Measurements from ENCODE around the gene KREMEN1. TPM values are rescaled to one million over a fixed set of nuclear protein-coding genes. Genes with fewer than 3 reads are reported as not detected.
"Not testable (repeated sequence)": the region's sequence is repeated elsewhere in the genome, so short reads cannot be mapped to it uniquely, and the experiment has no call there.

Gene KREMEN1
- total RNA-seq, 2 experiments from 2014 or later = 0.17 to 0.35 TPM

DNA sequence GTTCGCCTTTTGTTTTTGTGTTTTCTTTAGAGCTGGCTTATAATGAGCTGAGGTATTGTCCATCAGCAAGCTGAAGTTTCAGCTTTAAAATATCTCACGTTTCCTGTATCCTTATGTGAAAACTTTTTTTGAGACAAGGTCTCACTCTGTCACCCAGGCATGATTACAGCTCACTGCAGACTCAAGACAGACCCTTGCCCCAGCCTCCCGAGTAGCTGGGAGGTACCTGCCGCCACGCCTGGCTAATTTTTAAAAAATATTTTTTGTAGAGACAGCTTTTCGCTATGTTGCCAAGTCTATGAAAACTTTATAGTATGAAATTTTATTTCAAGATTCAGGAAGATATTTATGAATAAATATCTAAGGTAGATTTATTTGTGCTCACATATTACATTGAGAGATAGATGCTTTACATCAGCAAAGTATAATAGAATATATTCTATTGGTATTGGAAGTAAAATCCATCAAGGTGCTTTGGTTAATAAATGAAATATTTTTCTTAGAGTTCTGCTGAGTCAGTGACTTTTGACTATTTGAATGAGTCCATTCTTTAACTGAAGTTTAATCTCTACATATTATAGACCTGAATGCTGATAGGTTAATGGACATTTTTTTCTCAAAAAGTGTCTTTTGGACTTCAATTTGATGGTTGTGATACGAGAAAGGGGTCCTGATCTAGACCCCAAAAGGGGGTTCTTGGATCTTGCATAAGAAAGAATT is 10.2 kb downstream of the KREMEN1 start:
- H3K4me1 Mint-ChIP-seq (ENCODE audit: low read depth) = no peaks in the 10 kb centered on the region
- no peaks in the 10 kb centered on the region for H3K9me3 Mint-ChIP-seq
- H3K36me3 Mint-ChIP-seq (ENCODE audit: low read depth) = no peaks in the 10 kb centered on the region
- H3K4me3 Mint-ChIP-seq = no peak overlapping the region
- H3K27me3 Mint-ChIP-seq (ENCODE audit: low read depth) = peaks cover 20% of the 10 kb centered on the region
- intact Hi-C loops (cut with micrococcal nuclease) = no loop called here
- no peak overlapping the region for H3K27ac Mint-ChIP-seq
- no peak for DNase-seq
- CTCF ChIA-PET = interaction anchor here (1.4 kb wide), 1 partner anchor 71 kb away, joined by 4 read pairs; no protein-coding TSS in a partner anchor

GRCh38 chr22:29083576-29083932 is 10.7 kb downstream of the KREMEN1 start:
- H3K27ac Mint-ChIP-seq; H3K4me3 Mint-ChIP-seq; DNase-seq; H3K36me3 Mint-ChIP-seq (ENCODE audit: low read depth); intact Hi-C loops (cut with micrococcal nuclease); H3K9me3 Mint-ChIP-seq; H3K4me1 Mint-ChIP-seq (ENCODE audit: low read depth): not testable (repeated sequence)
- H3K27me3 Mint-ChIP-seq (ENCODE audit: low read depth) = peaks cover 21% of the 10 kb centered on the region
- CTCF ChIA-PET = interaction anchor here (0.6 kb wide), 1 partner anchor 281 kb away, joined by 7 read pairs; no protein-coding TSS in a partner anchor

- Mint-ChIP-seq H3K4me3 (no peak overlapping the region), H3K27ac (no peak overlapping the region), H3K9me3 (no peaks in the 10 kb centered on the region), H3K4me1 (ENCODE audit: low read depth) (no peaks in the 10 kb centered on the region), H3K36me3 (ENCODE audit: low read depth) (no peaks in the 10 kb centered on the region), H3K27me3 (ENCODE audit: low read depth) (peaks cover 17% of the 10 kb centered on the region)
- DNase-seq = no peak
- intact Hi-C loops (cut with micrococcal nuclease) = no loop called here
- CTCF ChIA-PET = interaction anchor here (0.6 kb wide), 2 partner anchors 281 to 597 kb away, joined by 3 to 7 read pairs; no protein-coding TSS in a partner anchor
Measured at GRCh38 chr22:29083933-29084591, 11.2 kb downstream of the KREMEN1 start.

GRCh38 chr22:29087012-29087411 is 14.2 kb downstream of the KREMEN1 start:
- DNase-seq = no peak
- H3K27ac Mint-ChIP-seq = no peak overlapping the region
- CTCF ChIA-PET = interaction anchor here (0.7 kb wide), 1 partner anchor 46 kb away, joined by 3 read pairs; no protein-coding TSS in a partner anchor

GRCh38 chr22:29088809-29089208 is 16.0 kb downstream of the KREMEN1 start:
- H3K4me3 Mint-ChIP-seq = no peak overlapping the region
- intact Hi-C loops (cut with micrococcal nuclease) = no loop called here
- no peak overlapping the region for H3K27ac Mint-ChIP-seq
- CTCF ChIA-PET = interaction anchor here (0.6 to 0.9 kb wide), 3 partner anchors 65 to 1097 kb away, joined by 3 read pairs; no protein-coding TSS in a partner anchor
- DNase-seq = no peak
- H3K27me3 Mint-ChIP-seq (ENCODE audit: low read depth) = peaks cover 13% of the 10 kb centered on the region
- no peaks in the 10 kb centered on the region for H3K9me3 Mint-ChIP-seq
- no peaks in the 10 kb centered on the region for H3K4me1 Mint-ChIP-seq (ENCODE audit: low read depth)
- no peaks in the 10 kb centered on the region for H3K36me3 Mint-ChIP-seq (ENCODE audit: low read depth)

More at GRCh38 chr22:29087012-29087411, 14.2 kb downstream of the KREMEN1 start:
- intact Hi-C loops (cut with micrococcal nuclease) = no loop called here
- H3K9me3 Mint-ChIP-seq = no peaks in the 10 kb centered on the region
- peaks cover 12% of the 10 kb centered on the region for H3K27me3 Mint-ChIP-seq (ENCODE audit: low read depth)
- H3K36me3 Mint-ChIP-seq (ENCODE audit: low read depth) = no peaks in the 10 kb centered on the region
- H3K4me1 Mint-ChIP-seq (ENCODE audit: low read depth) = no peaks in the 10 kb centered on the region
- no peak overlapping the region for H3K4me3 Mint-ChIP-seq

GRCh38 chr22:29089507-29089906 is 16.7 kb downstream of the KREMEN1 start:
- Mint-ChIP-seq H3K4me1 (ENCODE audit: low read depth) (no peaks in the 10 kb centered on the region), H3K9me3 (no peaks in the 10 kb centered on the region), H3K27me3 (ENCODE audit: low read depth) (peaks cover 13% of the 10 kb centered on the region), H3K36me3 (ENCODE audit: low read depth) (no peaks in the 10 kb centered on the region), H3K27ac (no peak overlapping the region), H3K4me3 (no peak overlapping the region)
- intact Hi-C loops (cut with micrococcal nuclease) = no loop called here
- DNase-seq = no peak
- CTCF ChIA-PET = interaction anchor here (0.9 kb wide), 1 partner anchor 157 kb away, joined by 3 read pairs; no protein-coding TSS in a partner anchor

- H3K4me3 Mint-ChIP-seq = no peak overlapping the region
- H3K36me3 Mint-ChIP-seq (ENCODE audit: low read depth) = no peaks in the 10 kb centered on the region
- no peaks in the 10 kb centered on the region for H3K4me1 Mint-ChIP-seq (ENCODE audit: low read depth)
- no peak overlapping the region for H3K27ac Mint-ChIP-seq
- intact Hi-C loops (cut with micrococcal nuclease) = no loop called here
- H3K27me3 Mint-ChIP-seq (ENCODE audit: low read depth) = peaks cover 13% of the 10 kb centered on the region
- no peak for DNase-seq
- CTCF ChIA-PET = no interaction called here
- no peaks in the 10 kb centered on the region for H3K9me3 Mint-ChIP-seq
Measured at GRCh38 chr22:29090039-29090438, 17.2 kb downstream of the KREMEN1 start.

GRCh38 chr22:29092243-29092642 is 19.4 kb downstream of the KREMEN1 start:
- no peak overlapping the region for H3K27ac Mint-ChIP-seq
- H3K9me3 Mint-ChIP-seq = no peaks in the 10 kb centered on the region
- peaks cover 13% of the 10 kb centered on the region for H3K27me3 Mint-ChIP-seq (ENCODE audit: low read depth)
- H3K36me3 Mint-ChIP-seq (ENCODE audit: low read depth) = no peaks in the 10 kb centered on the region
- H3K4me3 Mint-ChIP-seq = no peak overlapping the region
- CTCF ChIA-PET = no interaction called here
- H3K4me1 Mint-ChIP-seq (ENCODE audit: low read depth) = no peaks in the 10 kb centered on the region
- DNase-seq = no peak
- intact Hi-C loops (cut with micrococcal nuclease) = no loop called here

DNA sequence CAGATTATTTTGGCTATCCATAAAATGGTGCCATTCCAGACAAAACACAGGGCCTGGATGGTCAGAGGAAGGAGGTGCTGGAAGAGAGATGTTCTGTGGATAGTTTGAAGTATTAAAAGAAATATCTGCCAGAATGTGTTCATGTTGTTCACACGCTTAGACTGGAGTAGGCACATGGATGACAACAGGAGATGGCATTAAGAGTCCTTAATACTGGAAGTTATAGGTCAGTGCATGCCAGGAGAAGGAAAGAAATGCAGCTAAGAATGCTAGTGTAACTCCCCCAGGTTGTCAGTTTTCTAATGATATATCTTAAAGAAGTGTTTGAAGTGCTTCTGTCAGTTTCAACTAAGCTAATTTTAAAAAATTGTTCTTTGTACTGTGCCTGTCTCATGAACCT is 20.2 kb downstream of the KREMEN1 start:
- CTCF ChIA-PET = no interaction called here
- intact Hi-C loops (cut with micrococcal nuclease) = no loop called here
- Mint-ChIP-seq H3K27ac (no peak overlapping the region), H3K9me3 (no peaks in the 10 kb centered on the region), H3K4me1 (ENCODE audit: low read depth) (no peaks in the 10 kb centered on the region), H3K27me3 (ENCODE audit: low read depth) (peaks cover 11% of the 10 kb centered on the region), H3K4me3 (no peak overlapping the region), H3K36me3 (ENCODE audit: low read depth) (no peaks in the 10 kb centered on the region)
- no peak for DNase-seq

DNA sequence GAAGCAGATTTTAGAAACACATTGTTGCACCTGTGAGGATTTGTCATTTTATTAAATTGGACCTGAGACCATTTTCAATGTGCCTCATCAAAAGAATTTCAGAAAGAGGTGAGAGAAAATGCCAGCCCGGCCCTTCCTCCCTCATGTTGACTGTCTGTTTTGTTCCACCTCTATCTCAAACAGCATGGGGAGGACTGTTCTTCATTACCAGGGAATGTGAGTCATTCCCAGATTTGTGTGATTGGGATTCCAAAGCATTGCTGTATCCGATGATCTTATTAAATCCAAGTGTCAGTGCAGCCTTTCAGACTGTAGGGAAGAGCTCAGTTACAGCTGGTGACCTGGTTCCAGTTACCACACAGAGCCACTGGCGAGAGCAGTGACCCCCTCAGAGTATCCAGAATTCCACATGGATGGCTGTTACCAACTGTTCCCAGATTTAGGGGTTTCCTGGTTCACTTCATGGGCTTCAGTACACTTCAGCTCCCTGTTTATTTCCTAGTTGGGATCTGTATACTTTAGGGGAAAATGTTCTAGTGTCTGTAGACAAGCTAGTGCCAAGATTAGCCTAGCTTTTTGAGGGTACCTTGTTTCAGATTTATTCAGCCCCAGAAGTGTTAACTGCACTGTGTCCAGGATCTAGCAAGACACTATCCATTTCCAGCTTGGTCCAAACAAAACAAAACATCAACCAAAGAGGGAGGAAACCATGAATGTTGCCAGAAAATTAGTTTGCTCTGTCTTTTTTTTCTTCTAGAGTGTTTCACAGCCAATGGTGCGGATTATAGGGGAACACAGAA is 20.9 kb downstream of the KREMEN1 start:
- DNase-seq = no peak

DNA sequence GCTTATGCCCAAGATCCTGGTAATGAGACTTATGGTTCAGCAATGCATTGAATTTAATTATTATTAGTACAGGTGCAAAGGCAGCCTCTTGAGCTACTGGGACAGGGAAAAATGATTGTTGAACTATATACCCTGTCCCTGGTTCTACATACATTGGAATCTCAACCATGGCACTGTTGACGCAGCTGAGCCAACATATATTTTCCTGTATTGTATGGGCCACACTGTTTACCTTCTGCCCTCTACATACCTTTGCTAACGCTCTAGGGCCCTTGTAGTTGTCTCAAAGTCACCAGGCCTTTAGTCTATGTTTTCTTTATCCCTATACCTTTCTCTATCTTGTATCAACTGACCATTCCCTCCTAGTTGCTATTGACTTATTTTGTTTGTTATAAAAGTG is 22.6 kb downstream of the KREMEN1 start:
- CTCF ChIA-PET = interaction anchor here (0.8 kb wide), 1 partner anchor 150 kb away, joined by 5 read pairs; no protein-coding TSS in a partner anchor
- DNase-seq = no peak
- intact Hi-C loops (cut with micrococcal nuclease) = no loop called here
- no peak overlapping the region for H3K27ac Mint-ChIP-seq
- peaks cover 2% of the 10 kb centered on the region for H3K27me3 Mint-ChIP-seq (ENCODE audit: low read depth)
- no peak overlapping the region for H3K4me3 Mint-ChIP-seq
- H3K36me3 Mint-ChIP-seq (ENCODE audit: low read depth) = no peaks in the 10 kb centered on the region
- no peaks in the 10 kb centered on the region for H3K4me1 Mint-ChIP-seq (ENCODE audit: low read depth)
- no peaks in the 10 kb centered on the region for H3K9me3 Mint-ChIP-seq

More for the DNA sequence above, 20.9 kb downstream of the KREMEN1 start:
- intact Hi-C loops (cut with micrococcal nuclease) = no loop called here
- H3K27me3 Mint-ChIP-seq (ENCODE audit: low read depth) = peaks cover 10% of the 10 kb centered on the region
- no peak overlapping the region for H3K4me3 Mint-ChIP-seq
- H3K4me1 Mint-ChIP-seq (ENCODE audit: low read depth) = no peaks in the 10 kb centered on the region
- no peak overlapping the region for H3K27ac Mint-ChIP-seq
- CTCF ChIA-PET = interaction anchor here (0.7 kb wide), 1 partner anchor 149 kb away, joined by 3 read pairs; no protein-coding TSS in a partner anchor
- H3K9me3 Mint-ChIP-seq = no peaks in the 10 kb centered on the region
- H3K36me3 Mint-ChIP-seq (ENCODE audit: low read depth) = no peaks in the 10 kb centered on the region

All from activated naive CD4-positive, alpha-beta T cell treated with anti-CD3 and anti-CD28 coated beads for 36 hours (primary cell).